ENCODE data around the gene ZFAND3.

ZFAND3 gene

GRCh38 chr6:37983720-37984501 lies 164.4 kb downstream of the ZFAND3 start:
- H3K36me3 ChIP-seq (ENCODE audit: insufficient read depth, low read length) = no peaks in the 10 kb centered on the region
- TF ChIP-seq EZH2 (IDR thresholded peaks at IDR 0.05; ENCODE audit: borderline replicate concordance, low read depth, low read length, severe bottlenecking) (no peak), CTCF (IDR thresholded peaks at IDR 0.05; ENCODE audit: borderline replicate concordance, extremely low read depth, low read length, poor library complexity, severe bottlenecking) (no peak)
- H4K20me1 ChIP-seq (ENCODE audit: insufficient read depth, low read length) = peaks cover 38% of the 10 kb centered on the region
- no peak overlapping the region for H3K27ac ChIP-seq (ENCODE audit: low read length)
- peaks cover 85% of the 10 kb centered on the region for H3K79me2 ChIP-seq (ENCODE audit: insufficient read depth, low read length)
- no peak overlapping the region for H3K4me2 ChIP-seq (ENCODE audit: insufficient read depth, low read length)
- no peaks in the 10 kb centered on the region for H3K4me1 ChIP-seq (ENCODE audit: insufficient read depth, low read length)
- no peaks in the 10 kb centered on the region for H3K9me3 ChIP-seq (ENCODE audit: insufficient read depth, low read length, severe bottlenecking)
- no peak overlapping the region for H2AFZ ChIP-seq (ENCODE audit: low read depth, low read length)
- no peaks in the 10 kb centered on the region for H3K27me3 ChIP-seq (ENCODE audit: insufficient read depth, low read length, poor library complexity)
- DNase-seq (no peak), ATAC-seq (ENCODE audit: insufficient read depth, low read depth) (no peak)
- no peak overlapping the region for H3K9ac ChIP-seq (ENCODE audit: low read depth, low read length)
- H3K4me3 ChIP-seq (ENCODE audit: low read depth in 1 of 2, low read length in 2 of 2) = no peak overlapping the region

- ATAC-seq (ENCODE audit: insufficient read depth, low read depth) = no peak
- H3K4me2 ChIP-seq (ENCODE audit: insufficient read depth, low read length) = no peak overlapping the region
- H3K9me3 ChIP-seq (ENCODE audit: insufficient read depth, low read length, severe bottlenecking) = no peaks in the 10 kb centered on the region
- no peaks in the 10 kb centered on the region for H3K4me1 ChIP-seq (ENCODE audit: insufficient read depth, low read length)
- TF ChIP-seq CTCF (IDR thresholded peaks at IDR 0.05; ENCODE audit: borderline replicate concordance, extremely low read depth, low read length, poor library complexity, severe bottlenecking) (no peak), EZH2 (IDR thresholded peaks at IDR 0.05; ENCODE audit: borderline replicate concordance, low read depth, low read length, severe bottlenecking) (no peak)
- no peak overlapping the region for H3K27ac ChIP-seq (ENCODE audit: low read length)
- DNase-seq = no peak
- H4K20me1 ChIP-seq (ENCODE audit: insufficient read depth, low read length) = peaks cover 35% of the 10 kb centered on the region
- peaks cover 85% of the 10 kb centered on the region for H3K79me2 ChIP-seq (ENCODE audit: insufficient read depth, low read length)
- no peak overlapping the region for H3K4me3 ChIP-seq (ENCODE audit: low read depth in 1 of 2, low read length in 2 of 2)
- H2AFZ ChIP-seq (ENCODE audit: low read depth, low read length) = no peak overlapping the region
- H3K36me3 ChIP-seq (ENCODE audit: insufficient read depth, low read length) = no peaks in the 10 kb centered on the region
- no peaks in the 10 kb centered on the region for H3K27me3 ChIP-seq (ENCODE audit: insufficient read depth, low read length, poor library complexity)
- no peak overlapping the region for H3K9ac ChIP-seq (ENCODE audit: low read depth, low read length)
Measured at GRCh38 chr6:37984578-37984977, 165.1 kb downstream of the ZFAND3 start.

- peaks cover 79% of the 10 kb centered on the region for H3K79me2 ChIP-seq (ENCODE audit: insufficient read depth, low read length)
- no peak overlapping the region for H3K9ac ChIP-seq (ENCODE audit: low read depth, low read length)
- H4K20me1 ChIP-seq (ENCODE audit: insufficient read depth, low read length) = peaks cover 32% of the 10 kb centered on the region
- H3K4me1 ChIP-seq (ENCODE audit: insufficient read depth, low read length) = no peaks in the 10 kb centered on the region
- TF ChIP-seq EZH2 (IDR thresholded peaks at IDR 0.05; ENCODE audit: borderline replicate concordance, low read depth, low read length, severe bottlenecking) = no peak
- no peak for TF ChIP-seq CTCF (IDR thresholded peaks at IDR 0.05; ENCODE audit: borderline replicate concordance, extremely low read depth, low read length, poor library complexity, severe bottlenecking)
- no peak overlapping the region for H3K4me2 ChIP-seq (ENCODE audit: insufficient read depth, low read length)
- peak; percentile 57; the same call in 2 of the 3 replicates for ATAC-seq (ENCODE audit: insufficient read depth, low read depth)
- peak; percentile 26 for DNase-seq
- no peak overlapping the region for H2AFZ ChIP-seq (ENCODE audit: low read depth, low read length)
- H3K9me3 ChIP-seq (ENCODE audit: insufficient read depth, low read length, severe bottlenecking) = no peaks in the 10 kb centered on the region
- H3K27ac ChIP-seq (ENCODE audit: low read length) = no peak overlapping the region
- no peaks in the 10 kb centered on the region for H3K36me3 ChIP-seq (ENCODE audit: insufficient read depth, low read length)
- H3K4me3 ChIP-seq (ENCODE audit: low read depth in 1 of 2, low read length in 2 of 2) = no peak overlapping the region
- H3K27me3 ChIP-seq (ENCODE audit: insufficient read depth, low read length, poor library complexity) = no peaks in the 10 kb centered on the region
Measured at GRCh38 chr6:37985355-37985754, 165.8 kb downstream of the ZFAND3 start.
